ENCODE measurements around the gene PSMA5. TPM values are rescaled to one million over a fixed set of nuclear protein-coding genes. Genes with fewer than 3 reads are reported as not detected.

PSMA5 gene
- total RNA-seq, 2 donors from 2014 or later, result 48.6 to 53.1 TPM

DNA sequence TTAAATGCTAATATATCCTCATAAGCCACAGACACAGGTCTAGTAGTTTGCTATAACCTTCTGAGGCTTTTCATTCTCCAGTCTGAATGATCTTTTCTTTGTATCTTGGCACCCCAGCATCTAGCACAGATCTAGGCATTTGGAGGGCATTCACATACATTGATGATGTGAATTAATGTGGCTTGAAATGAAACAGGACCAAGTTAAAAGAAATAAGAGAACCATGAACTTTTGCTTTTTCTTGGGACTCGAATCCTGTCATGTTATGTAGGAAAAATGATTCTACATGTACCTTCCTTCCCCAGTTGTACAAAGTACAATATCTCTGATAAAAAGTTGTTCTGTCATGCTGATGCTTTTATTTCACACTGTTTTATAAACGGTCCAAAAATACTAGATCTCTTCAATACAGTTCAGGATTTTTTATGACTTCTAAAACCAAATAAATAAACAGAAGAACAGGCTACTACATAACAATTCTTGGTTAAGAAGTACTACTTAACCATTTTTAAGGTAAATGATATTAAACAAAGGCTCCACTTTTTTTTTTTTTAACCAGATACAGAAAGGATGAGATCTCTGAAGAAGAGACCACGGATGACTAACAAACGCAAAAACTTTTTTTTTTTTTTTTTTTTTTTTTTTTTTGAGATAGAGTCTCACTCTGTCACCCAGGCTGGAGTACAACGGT is 31.5 kb downstream of the PSMA5 start:
- ATAC-seq (no peak), DNase-seq (no peak)
- no peak overlapping the region for H3K4me3 Mint-ChIP-seq
- peaks cover 7% of the 10 kb centered on the region for H3K4me1 Mint-ChIP-seq
- H3K27me3 Mint-ChIP-seq, result peaks cover 74% of the 10 kb centered on the region
- H3K27ac Mint-ChIP-seq, result no peak overlapping the region
- H3K36me3 Mint-ChIP-seq (ENCODE audit: low read depth), result peaks cover 7% of the 10 kb centered on the region
- H3K9me3 ChIP-seq (ENCODE audit: control insufficient read depth, low read length, poor library complexity, severe bottlenecking), result no peaks in the 10 kb centered on the region

DNA sequence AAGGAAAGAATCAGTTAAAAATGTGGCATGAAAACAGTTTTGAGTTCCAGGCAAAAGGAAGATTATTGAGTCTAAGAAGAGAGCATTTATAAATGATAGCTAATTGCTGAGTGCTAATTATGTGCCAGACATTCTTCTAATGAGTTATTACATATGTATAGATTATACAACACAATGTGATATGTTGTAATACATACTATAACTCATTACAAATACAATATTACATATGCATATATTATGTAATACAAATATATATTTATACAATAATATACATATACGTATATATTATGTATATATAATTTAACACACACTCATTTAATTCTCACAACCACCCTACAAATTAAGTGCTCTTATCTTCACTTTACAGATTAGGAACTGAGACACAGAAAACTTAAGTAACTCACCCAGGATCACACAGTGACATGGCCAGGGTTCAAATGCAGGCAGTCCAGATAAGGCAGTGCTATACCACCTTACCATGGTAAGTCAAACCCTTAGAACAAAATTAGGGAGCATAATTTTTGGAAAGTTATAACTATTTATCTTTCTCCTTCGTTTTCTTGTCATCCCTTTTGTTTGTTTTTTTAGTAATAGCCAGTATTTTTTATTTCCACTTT is 32.5 kb downstream of the PSMA5 start:
- ATAC-seq (no peak), DNase-seq (no peak)
- no peaks in the 10 kb centered on the region for H3K9me3 ChIP-seq (ENCODE audit: control insufficient read depth, low read length, poor library complexity, severe bottlenecking)
- no peak overlapping the region for H3K27ac Mint-ChIP-seq
- H3K4me1 Mint-ChIP-seq, result peaks cover 8% of the 10 kb centered on the region
- peaks cover 10% of the 10 kb centered on the region for H3K36me3 Mint-ChIP-seq (ENCODE audit: low read depth)
- no peak overlapping the region for H3K4me3 Mint-ChIP-seq
- peaks cover 85% of the 10 kb centered on the region for H3K27me3 Mint-ChIP-seq

DNA sequence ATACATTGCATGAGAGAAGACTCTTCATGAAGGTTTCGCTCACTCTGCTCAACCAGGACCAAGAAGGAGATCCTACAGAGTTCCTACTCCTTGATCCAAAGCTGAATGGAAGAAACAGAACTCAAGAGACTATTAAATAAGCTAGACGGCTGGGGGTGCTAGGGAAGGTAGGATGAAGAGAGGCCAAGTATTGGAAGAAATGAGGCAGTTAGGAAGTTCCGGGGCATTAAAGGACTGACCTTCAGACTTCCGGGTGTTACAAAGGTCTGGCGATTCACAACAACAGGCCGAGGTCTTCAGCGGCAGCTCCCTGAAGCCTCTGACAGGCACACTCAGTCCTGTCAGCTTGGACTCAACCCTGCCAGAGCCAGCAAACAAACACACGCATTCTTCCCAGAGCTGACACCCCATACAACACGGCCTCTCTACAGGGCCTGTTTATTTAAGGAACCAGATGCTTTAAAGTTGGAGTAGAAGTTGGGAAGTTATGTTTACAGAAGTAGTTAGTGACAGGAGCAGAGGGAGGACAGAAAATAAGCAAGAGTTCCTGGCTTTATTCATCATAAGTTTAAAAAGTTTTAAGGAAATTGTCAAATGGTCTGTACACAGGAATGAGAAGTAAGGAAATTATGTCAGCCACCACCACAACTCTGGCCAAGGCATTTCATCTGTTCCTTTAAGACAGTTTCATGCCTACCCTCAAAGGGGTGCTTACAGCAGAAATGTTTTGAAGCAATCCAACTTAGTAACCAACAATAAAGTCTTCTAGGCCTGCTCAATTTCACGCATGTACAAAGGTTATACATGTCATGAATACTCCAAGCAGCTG is 33.2 kb downstream of the PSMA5 start:
- Mint-ChIP-seq H3K36me3 (ENCODE audit: low read depth) (peaks cover 10% of the 10 kb centered on the region), H3K4me3 (no peak overlapping the region), H3K4me1 (peaks cover 8% of the 10 kb centered on the region), H3K27me3 (peaks cover 82% of the 10 kb centered on the region), H3K27ac (no peak overlapping the region)
- DNase-seq (no peak), ATAC-seq (no peak)
- H3K9me3 ChIP-seq (ENCODE audit: control insufficient read depth, low read length, poor library complexity, severe bottlenecking), result no peaks in the 10 kb centered on the region

DNA sequence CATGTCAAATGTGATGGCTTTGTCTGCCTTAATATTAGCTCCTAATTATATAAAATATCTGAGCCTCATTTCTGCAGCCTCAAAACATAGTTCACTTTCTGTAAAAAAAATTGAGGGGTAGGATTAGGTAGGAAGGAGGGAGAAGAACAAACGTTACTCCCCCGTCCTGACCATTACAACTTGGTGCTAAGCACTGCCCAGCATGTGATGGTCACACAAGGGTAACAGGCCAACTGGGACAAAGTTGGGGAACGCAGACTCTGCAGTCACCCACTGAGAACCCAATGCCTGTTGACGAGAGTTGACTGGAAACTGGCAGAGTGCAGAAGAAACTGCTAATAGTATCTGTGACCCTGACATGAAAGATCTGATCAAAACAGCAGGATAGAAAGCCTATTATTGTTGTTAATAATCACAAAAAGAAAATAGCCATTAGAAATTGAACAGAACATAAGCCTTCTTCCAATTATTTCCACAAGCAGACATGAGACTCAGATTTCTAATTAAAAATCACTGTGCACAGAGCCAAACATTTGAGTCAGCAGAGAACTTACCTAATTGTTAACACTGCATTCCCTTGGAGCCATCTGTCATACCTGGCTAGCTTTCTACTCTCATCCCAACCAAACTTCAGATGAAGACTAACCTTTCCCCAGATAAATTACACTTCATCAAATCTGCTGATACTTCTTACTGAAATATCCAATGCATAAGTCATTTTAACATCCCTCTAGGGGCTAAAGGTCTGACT is 34.0 kb downstream of the PSMA5 start:
- Mint-ChIP-seq H3K27ac (no peak overlapping the region), H3K4me3 (no peak overlapping the region), H3K4me1 (peaks cover 8% of the 10 kb centered on the region), H3K36me3 (ENCODE audit: low read depth) (peaks cover 10% of the 10 kb centered on the region), H3K27me3 (peaks cover 82% of the 10 kb centered on the region)
- DNase-seq (no peak), ATAC-seq (no peak)
- no peaks in the 10 kb centered on the region for H3K9me3 ChIP-seq (ENCODE audit: control insufficient read depth, low read length, poor library complexity, severe bottlenecking)

DNA sequence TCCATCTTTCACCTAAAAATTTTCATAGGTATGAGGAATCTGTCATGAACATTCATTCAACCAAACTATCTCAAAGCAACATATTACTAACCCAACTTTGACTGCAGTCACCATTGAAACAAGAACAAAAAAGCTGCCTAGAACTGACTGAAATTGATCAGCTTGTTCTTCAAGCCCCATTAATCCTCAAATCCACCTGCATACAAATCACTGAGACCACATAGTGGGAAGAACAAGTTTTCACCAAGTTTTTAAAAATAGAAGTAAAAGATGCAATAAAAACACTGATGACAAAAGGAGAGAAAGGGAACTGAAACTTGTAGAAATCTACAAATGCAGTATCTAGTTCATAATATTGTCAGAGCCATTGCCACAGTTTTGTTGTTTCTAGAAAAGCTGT is 34.6 kb downstream of the PSMA5 start:
- no peak overlapping the region for H3K4me3 Mint-ChIP-seq
- no peaks in the 10 kb centered on the region for H3K9me3 ChIP-seq (ENCODE audit: control insufficient read depth, low read length, poor library complexity, severe bottlenecking)
- no peak for ATAC-seq
- peaks cover 10% of the 10 kb centered on the region for H3K36me3 Mint-ChIP-seq (ENCODE audit: low read depth)
- peaks cover 76% of the 10 kb centered on the region for H3K27me3 Mint-ChIP-seq
- no peak for DNase-seq
- no peak overlapping the region for H3K27ac Mint-ChIP-seq
- peaks cover 5% of the 10 kb centered on the region for H3K4me1 Mint-ChIP-seq

DNA sequence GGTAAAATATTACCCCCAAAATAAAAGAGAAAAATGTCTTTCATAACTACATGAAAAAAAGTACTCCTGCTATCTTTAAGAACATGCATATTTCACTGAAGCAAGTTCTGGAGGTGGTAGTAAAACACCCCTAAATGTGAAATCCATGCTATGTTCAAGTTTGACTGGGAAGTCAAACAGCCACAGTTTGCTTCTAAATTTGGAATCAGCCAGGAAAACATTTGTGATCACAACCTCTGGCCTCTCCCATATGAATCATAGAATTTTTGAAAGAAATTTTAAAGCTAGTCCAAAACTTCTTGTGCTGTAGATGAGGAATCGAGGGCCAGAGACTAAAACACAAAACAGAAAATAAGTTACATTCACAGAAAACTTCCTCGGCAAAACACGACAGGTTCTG is 35.1 kb downstream of the PSMA5 start:
- H3K4me1 Mint-ChIP-seq, result peaks cover 5% of the 10 kb centered on the region
- ATAC-seq (no peak), DNase-seq (no peak)
- H3K27ac Mint-ChIP-seq, result no peak overlapping the region
- peaks cover 71% of the 10 kb centered on the region for H3K27me3 Mint-ChIP-seq
- no peak overlapping the region for H3K4me3 Mint-ChIP-seq
- H3K36me3 Mint-ChIP-seq (ENCODE audit: low read depth), result peaks cover 11% of the 10 kb centered on the region
- H3K9me3 ChIP-seq (ENCODE audit: control insufficient read depth, low read length, poor library complexity, severe bottlenecking), result no peaks in the 10 kb centered on the region

DNA sequence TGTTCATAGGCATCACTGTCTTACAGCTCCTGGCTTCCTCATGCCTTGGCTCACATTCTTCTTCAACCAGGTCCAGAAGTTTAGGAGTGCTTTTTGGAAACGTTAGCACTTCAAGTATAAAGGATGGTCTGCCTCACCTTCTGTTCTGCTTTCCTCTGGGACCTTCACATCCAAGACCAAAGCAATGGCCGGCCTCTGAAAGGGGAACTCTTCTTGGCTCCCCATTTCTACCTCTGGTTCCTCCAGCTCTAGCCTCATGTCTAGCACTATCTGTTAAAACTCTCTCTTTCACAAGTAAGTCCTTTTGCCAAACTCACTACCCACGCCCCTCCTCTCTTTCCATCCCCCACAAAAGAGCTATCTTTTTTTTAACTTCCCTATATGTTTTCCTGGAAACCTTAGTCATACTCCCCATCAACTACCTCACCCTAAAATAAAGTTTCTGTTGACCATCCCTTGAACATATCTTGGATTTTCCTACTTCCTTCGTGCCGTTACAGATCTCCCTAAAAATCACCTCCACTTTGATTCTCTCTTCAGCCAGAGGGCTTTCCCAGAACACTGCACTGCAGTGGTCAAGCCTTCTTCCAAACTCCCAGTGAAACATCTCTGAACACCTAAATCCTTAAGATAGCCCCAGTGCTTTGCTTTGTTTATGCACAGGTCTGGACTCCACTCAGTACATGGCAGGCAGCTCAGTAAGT is 36.5 kb downstream of the PSMA5 start:
- no peak overlapping the region for H3K4me3 Mint-ChIP-seq
- no peak overlapping the region for H3K27ac Mint-ChIP-seq
- H3K36me3 Mint-ChIP-seq (ENCODE audit: low read depth), result peaks cover 13% of the 10 kb centered on the region
- peaks cover 57% of the 10 kb centered on the region for H3K27me3 Mint-ChIP-seq
- no peaks in the 10 kb centered on the region for H3K9me3 ChIP-seq (ENCODE audit: control insufficient read depth, low read length, poor library complexity, severe bottlenecking)
- no peak for DNase-seq
- H3K4me1 Mint-ChIP-seq, result peaks cover 5% of the 10 kb centered on the region
- ATAC-seq, result no peak

DNA sequence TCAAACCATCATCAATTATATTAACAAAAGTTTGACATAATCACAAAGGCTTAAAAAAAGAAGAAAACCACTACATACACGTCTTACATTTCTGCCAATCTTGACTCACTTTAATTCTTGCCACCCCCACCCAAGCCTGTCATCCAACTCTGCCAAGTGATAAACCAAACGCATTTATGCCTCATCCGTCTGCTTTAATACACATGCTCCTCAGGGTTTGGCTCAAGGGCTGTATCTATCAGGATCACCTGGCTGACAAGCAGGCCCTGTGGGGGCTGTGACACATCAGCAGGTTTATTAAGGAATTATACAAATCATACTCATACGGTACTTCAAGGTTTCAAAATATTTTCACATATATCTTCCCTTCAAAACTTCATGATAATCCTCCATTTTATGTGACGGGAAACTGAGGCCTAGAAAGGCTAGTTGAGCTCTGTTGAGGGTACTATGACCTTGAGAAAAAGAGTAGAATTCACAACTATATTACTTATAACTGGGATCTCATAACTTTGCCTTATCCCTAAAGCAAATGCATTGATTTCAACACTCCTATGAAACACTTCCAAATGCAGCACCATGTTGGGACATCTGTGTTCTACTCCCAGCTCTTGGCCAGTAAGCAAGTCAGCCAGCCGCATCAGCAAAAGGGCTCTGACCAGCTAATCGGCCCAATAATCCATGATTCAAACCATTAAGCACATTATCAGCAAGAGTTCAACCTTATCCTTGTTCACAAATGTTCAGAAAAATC is 37.2 kb downstream of the PSMA5 start:
- Mint-ChIP-seq H3K27ac (no peak overlapping the region), H3K4me1 (peaks cover 5% of the 10 kb centered on the region), H3K4me3 (no peak overlapping the region), H3K36me3 (ENCODE audit: low read depth) (peaks cover 13% of the 10 kb centered on the region), H3K27me3 (peaks cover 50% of the 10 kb centered on the region)
- ATAC-seq (no peak), DNase-seq (no peak)
- H3K9me3 ChIP-seq (ENCODE audit: control insufficient read depth, low read length, poor library complexity, severe bottlenecking), result no peaks in the 10 kb centered on the region

DNA sequence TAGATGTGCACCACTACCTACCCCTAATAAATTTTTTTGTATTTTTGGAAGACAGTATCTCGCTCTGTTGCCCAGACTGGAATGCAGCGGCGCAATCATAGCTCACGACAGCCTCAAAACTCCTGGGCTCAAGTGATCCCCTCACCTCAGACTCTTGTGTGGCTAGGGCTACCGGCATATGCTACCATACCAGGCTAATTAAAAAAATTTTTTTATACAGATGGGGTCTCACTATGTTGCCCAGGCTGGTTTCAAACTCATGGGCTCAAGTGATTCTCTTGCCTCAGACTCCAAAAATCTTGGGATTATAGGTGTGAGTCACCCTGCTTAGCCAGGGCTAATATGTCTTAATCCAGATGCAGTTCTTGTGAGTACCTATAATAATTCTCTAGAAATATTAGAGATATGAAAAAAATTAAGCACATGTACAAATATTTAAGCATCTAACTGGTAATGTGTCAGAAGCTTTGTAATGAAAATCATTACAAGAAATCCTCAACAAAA is 38.0 kb downstream of the PSMA5 start:
- H3K9me3 ChIP-seq (ENCODE audit: control insufficient read depth, low read length, poor library complexity, severe bottlenecking), result no peaks in the 10 kb centered on the region
- H3K27me3 Mint-ChIP-seq, result peaks cover 45% of the 10 kb centered on the region
- peaks cover 5% of the 10 kb centered on the region for H3K4me1 Mint-ChIP-seq

DNA sequence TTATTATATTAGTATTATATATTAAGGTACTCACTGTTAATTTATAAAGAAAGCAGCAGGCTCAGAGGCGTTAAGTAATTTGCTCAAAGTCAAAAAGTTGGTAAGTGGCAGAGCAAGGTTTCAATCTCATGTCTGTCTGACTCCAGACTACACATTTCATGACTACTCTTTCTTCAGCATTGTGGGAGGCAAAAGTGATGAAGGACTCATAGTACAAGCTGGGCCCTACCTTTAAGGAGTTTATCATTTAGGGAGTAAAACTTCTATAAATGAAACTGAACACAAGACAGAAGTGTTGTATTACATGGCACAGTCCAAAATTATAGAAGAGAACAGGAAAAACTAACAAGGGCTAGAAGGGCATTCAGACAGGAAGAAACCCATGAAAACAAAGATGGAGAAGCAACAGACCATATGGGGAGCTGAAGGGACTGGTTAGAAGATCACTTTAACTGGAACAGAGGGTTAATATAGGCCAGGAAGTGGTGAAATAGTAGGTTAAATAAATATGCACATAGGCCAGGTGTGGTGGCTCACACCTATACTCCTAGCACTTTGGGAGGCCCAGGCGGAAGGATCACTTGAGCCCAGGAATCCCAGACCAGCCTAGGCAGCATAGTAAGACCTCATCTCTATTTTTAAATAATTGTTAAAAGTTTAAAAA is 40.1 kb downstream of the PSMA5 start:
- ATAC-seq (no peak), DNase-seq (no peak)
- Mint-ChIP-seq H3K27ac (no peak overlapping the region), H3K36me3 (ENCODE audit: low read depth) (peaks cover 10% of the 10 kb centered on the region), H3K27me3 (peaks cover 26% of the 10 kb centered on the region), H3K4me1 (peaks cover 5% of the 10 kb centered on the region), H3K4me3 (no peak overlapping the region)
- H3K9me3 ChIP-seq (ENCODE audit: control insufficient read depth, low read length, poor library complexity, severe bottlenecking), result no peaks in the 10 kb centered on the region

More for the DNA sequence above, 38.0 kb downstream of the PSMA5 start:
- Mint-ChIP-seq H3K27ac (no peak overlapping the region), H3K36me3 (ENCODE audit: low read depth) (peaks cover 13% of the 10 kb centered on the region), H3K4me3 (no peak overlapping the region)
- DNase-seq (no peak), ATAC-seq (no peak)

DNA sequence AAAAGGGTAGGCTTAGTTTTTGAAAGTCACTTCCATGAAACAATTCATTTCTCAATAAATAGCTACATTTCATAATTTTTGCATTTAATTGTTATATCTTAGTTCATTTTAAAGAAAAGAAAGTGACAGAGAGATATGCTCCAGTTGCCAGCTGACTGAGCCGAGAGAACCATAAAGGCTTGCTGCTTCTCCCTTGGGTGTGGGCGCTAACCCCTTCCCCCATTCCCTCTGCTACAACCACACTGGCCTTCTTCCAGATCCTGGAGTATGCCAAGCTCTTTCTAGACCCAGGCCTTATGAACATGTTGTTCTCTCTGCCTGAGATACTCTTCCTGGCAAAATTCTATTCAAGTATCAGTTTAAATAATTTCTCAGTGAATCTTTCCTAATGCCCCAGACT is 40.8 kb downstream of the PSMA5 start:
- no peak for DNase-seq
- Mint-ChIP-seq H3K27ac (no peak overlapping the region), H3K36me3 (ENCODE audit: low read depth) (peaks cover 10% of the 10 kb centered on the region), H3K4me1 (peaks cover 5% of the 10 kb centered on the region), H3K4me3 (no peak overlapping the region), H3K27me3 (peaks cover 19% of the 10 kb centered on the region)
- ATAC-seq, result no peak
- H3K9me3 ChIP-seq (ENCODE audit: control insufficient read depth, low read length, poor library complexity, severe bottlenecking), result no peaks in the 10 kb centered on the region
